ENCODE results near the gene ELN. TPM values are rescaled to one million over a fixed set of nuclear protein-coding genes. Genes with fewer than 3 reads are reported as not detected.

The ELN gene
- total RNA-seq, 1 donor from 2014 or later, result 83.3 TPM

Other genes starting within 250 kb of the ELN start
- 116 TPM for gene CLDN4, start 197.2 kb upstream of the ELN start, total RNA-seq
- gene METTL27, start 185.7 kb upstream of the ELN start, total RNA-seq, result 4.0 TPM
- not detected for gene TMEM270, start 167.0 kb upstream of the ELN start, total RNA-seq
- gene LIMK1, start 55.6 kb downstream of the ELN start, total RNA-seq, result 48.6 TPM
- gene EIF4H, start 146.2 kb downstream of the ELN start, total RNA-seq, result 210 TPM
- gene LAT2, start 181.8 kb downstream of the ELN start, total RNA-seq, result 64.7 TPM
- 18.5 TPM for gene RFC2, start 226.2 kb downstream of the ELN start, total RNA-seq